Left lung (tissue), 10 donors: ENCODE results near the gene EPHB4. TPM values are rescaled to one million over a fixed set of nuclear protein-coding genes. Genes with fewer than 3 reads are reported as not detected.

Source experiments
- ATAC-seq: fragments of 200-7000 bp; cut with Tn5 transposase; one replicate; pipeline ENCODE4 v1.9.1; 2020; ENCODE audit warnings: moderate library complexity
- DNase-seq, 4 donors: peaks; one replicate each; pipeline ENCODE4 v3.0.0-alpha.2; 2013 to 2020
- H3K27ac ChIP-seq, 2 donors: fragments of 200-600 bp; sonication (generic) in 1 of 2; one replicate each; pipeline versions ENCODE4 v1.5.0 to v1.8.0; 2020 to 2021
- H3K27me3 ChIP-seq, 2 donors: fragments of 200-600 bp; sonication (generic) in 1 of 2; one replicate each; pipeline versions ENCODE4 v1.5.0 to v1.8.0; 2020 to 2021
- H3K36me3 ChIP-seq, 2 donors: fragments of 200-600 bp; sonication (generic) in 1 of 2; one replicate each; pipeline versions ENCODE4 v1.5.0 to v1.8.0; 2020 to 2021
- H3K4me1 ChIP-seq, 2 donors: fragments of 200-600 bp; one replicate each; pipeline ENCODE4 v1.8.0; 2021
- H3K4me3 ChIP-seq, 2 donors: fragments of 200-600 bp; sonication (generic) in 1 of 2; one replicate each; pipeline versions ENCODE4 v1.5.0 to v1.8.0; 2020 to 2021; ENCODE audit warnings: mild to moderate bottlenecking in 1 of 2
- H3K9me3 ChIP-seq, 2 donors: fragments of 200-600 bp; sonication (generic) in 1 of 2; one replicate each; pipeline versions ENCODE4 v1.5.0 to v1.8.0; 2020 to 2021
- intact Hi-C, 2 donors: fragments of 100-400 bp; cut with DNase I; formaldehyde crosslinking; loops; one replicate each; pipeline versions ENCODE4 v1.11.2 to v1.14.2; 2022
- polyA plus RNA-seq, 6 donors: library from polyadenylated mRNA; unstranded; fragments of 120-200 nt; gene quantifications; one replicate each; pipeline ENCODE4 v1.2.1, GENCODE V29; 2013; ENCODE audit not compliant: insufficient read length in 6 of 6
- total RNA-seq, 2 donors: library from RNA; stranded (reverse); fragmentation: NEBNext Ultra II Directional; extraction: Animal tissue kit (Norgen Biotek cat#: 25700); gene quantifications; one replicate each; pipeline ENCODE4 v1.2.1, GENCODE V29; 2021
- TF ChIP-seq, protein P1 (sequence below), 2 donors: fragments of 200-600 bp; sonication (generic) in 1 of 2; IDR thresholded peaks; one replicate each; pipeline versions ENCODE4 v1.5.0 to v1.8.0; 2021; ENCODE audit warnings: antibody characterized with exemption in 2 of 2
- donor health status: DM: no; HTN: yes; CAD: no.
- donor health status: DM: no; HTN: no; CAD: no.

Gene EPHB4
- total and polyA plus RNA-seq, 8 donors = 72.9 to 123 (median 98.8) TPM

DNA sequence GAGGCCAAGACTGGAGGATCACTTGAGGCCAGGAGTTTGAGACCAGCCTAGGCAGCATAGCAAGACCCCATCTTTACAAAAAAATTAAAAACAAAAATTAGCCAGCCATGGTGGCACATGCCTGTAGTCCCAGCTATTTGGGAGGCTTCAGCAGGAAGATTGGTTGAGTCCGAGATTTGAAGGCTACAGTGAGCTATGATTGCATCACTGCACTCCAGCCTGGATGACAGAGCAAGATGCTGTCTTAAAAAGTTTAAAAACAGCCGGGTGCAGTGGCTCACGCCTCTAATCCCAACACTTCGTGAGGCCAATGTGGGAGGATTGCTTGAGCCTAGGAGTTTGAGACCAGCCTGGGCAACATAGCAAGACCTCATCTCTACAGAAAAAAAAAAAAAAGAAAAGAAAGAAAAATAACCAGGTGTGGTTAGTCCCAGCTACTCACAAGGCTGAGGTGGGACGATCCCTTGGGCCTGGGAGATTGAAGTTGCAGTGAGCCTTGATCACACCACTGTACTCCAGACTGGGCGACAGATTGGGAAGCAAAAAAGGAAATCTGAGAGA, 49.2 kb downstream of the EPHB4 start:
- H3K4me1 ChIP-seq = no peaks in the 10 kb centered on the region
- intact Hi-C loops = no loop called here
- no peak for ATAC-seq
- no peak overlapping the region for H3K27ac ChIP-seq
- H3K9me3 ChIP-seq = no peaks in the 10 kb centered on the region
- H3K36me3 ChIP-seq = no peaks in the 10 kb centered on the region
- H3K27me3 ChIP-seq = peaks cover 0 to 54% of the 10 kb centered on the region in 2 donors
- TF ChIP-seq, protein P1, sequence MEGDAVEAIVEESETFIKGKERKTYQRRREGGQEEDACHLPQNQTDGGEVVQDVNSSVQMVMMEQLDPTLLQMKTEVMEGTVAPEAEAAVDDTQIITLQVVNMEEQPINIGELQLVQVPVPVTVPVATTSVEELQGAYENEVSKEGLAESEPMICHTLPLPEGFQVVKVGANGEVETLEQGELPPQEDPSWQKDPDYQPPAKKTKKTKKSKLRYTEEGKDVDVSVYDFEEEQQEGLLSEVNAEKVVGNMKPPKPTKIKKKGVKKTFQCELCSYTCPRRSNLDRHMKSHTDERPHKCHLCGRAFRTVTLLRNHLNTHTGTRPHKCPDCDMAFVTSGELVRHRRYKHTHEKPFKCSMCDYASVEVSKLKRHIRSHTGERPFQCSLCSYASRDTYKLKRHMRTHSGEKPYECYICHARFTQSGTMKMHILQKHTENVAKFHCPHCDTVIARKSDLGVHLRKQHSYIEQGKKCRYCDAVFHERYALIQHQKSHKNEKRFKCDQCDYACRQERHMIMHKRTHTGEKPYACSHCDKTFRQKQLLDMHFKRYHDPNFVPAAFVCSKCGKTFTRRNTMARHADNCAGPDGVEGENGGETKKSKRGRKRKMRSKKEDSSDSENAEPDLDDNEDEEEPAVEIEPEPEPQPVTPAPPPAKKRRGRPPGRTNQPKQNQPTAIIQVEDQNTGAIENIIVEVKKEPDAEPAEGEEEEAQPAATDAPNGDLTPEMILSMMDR (IDR thresholded peaks at IDR 0.05) = no peak
- no peak overlapping the region for H3K4me3 ChIP-seq
- no peak for DNase-seq

DNA sequence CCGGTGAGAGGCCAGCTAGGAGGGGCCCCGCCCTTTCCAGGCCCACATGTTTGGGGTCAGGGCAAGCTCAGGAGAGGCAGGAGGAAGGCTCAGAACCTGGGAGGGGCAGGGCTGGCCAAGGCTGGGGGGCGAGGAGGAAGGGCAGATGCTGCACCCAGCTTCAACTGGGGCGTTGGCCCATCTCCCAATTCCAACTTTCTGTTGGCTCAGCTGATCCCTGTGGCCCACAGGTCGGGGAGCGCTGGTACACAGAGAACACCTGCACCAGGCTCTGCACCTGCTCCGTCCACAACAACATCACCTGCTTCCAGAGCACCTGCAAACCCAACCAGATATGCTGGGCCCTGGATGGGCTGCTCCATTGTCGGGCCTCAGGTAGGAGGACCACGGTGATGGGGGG, 53.8 kb downstream of the EPHB4 start:
- no peak for ATAC-seq
- Histone ChIP-seq H3K27me3 (peaks cover 0 to 31% of the 10 kb centered on the region in 2 donors), H3K4me3 (no peak overlapping the region), H3K4me1 (no peaks in the 10 kb centered on the region), H3K9me3 (no peaks in the 10 kb centered on the region), H3K36me3 (no peaks in the 10 kb centered on the region), H3K27ac (no peak overlapping the region)
- DNase-seq = no peak
- intact Hi-C loops = no loop called here
- TF ChIP-seq, protein P1 (IDR thresholded peaks at IDR 0.05) = no peak

DNA sequence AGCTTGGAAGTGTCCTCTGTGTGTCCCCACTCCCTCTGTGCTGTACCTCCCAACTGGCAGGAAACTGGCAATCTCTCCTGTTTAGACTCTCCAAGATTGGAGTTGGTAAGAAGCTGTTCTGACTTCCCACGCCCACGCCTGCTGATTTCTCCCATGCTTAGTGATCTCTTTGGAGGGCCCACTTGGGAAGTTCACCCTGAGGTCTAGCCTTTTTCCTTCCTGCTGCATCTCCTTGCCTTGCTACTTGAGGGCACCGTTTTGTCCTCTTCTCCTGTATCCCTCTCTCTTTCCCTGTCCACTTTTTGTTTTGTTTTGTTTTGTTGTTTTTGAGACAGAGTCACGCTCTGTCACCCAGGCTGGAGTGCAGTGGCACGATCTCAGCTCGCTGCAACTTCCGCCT, 58.5 kb downstream of the EPHB4 start:
- DNase-seq (no peak), ATAC-seq (no peak)
- H3K4me3 ChIP-seq = no peak overlapping the region
- no peaks in the 10 kb centered on the region for H3K4me1 ChIP-seq
- H3K27ac ChIP-seq = no peak overlapping the region
- H3K27me3 ChIP-seq = peaks cover 0 to 13% of the 10 kb centered on the region in 2 donors
- TF ChIP-seq, protein P1 (IDR thresholded peaks at IDR 0.05) = no peak
- no peaks in the 10 kb centered on the region for H3K9me3 ChIP-seq
- intact Hi-C loops = no loop called here
- no peaks in the 10 kb centered on the region for H3K36me3 ChIP-seq

DNA sequence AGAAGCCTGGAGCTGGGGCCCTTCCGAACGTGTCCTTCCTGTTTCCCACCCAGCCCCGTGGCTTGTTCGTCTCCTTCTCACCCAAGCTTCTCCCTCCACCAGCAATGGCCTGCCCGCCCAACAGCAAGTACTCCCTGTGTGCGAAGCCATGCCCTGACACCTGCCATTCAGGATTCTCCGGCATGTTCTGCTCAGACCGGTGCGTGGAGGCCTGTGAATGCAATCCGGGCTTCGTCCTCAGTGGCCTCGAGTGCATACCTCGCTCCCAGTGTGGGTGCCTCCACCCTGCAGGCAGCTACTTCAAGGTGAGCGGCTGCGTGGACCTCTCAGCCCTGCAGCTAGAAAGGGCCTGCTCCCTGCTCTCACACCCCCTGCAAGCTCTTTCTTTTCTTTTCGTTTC, 62.1 kb downstream of the EPHB4 start:
- TF ChIP-seq, protein P1 (IDR thresholded peaks at IDR 0.05) = no peak
- no peak for DNase-seq

DNA sequence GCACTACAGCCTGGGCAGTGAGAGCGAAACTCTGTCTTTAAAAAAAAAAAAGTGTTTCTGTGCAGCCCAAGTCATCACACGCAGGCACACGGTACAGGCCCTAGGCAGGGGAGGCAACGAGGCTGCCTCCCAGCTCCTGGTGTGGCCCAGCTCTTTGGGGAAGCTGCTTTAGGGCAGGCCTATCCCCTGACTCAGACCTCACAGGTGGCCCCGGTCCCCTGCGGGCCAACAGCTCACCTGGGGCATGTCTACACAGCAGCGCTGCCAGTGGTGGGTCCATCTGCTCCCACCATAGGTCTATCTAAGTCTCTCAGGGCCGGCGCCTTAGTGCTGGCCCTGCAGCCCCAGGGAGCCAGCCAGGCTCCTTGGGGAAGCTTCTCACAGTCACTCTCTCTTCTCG, 62.5 kb downstream of the EPHB4 start:
- TF ChIP-seq, protein P1 (IDR thresholded peaks at IDR 0.05) = no peak
- DNase-seq = no peak
- no peak for ATAC-seq
- Histone ChIP-seq H3K4me1 (no peaks in the 10 kb centered on the region), H3K9me3 (no peaks in the 10 kb centered on the region), H3K4me3 (no peak overlapping the region), H3K27me3 (peaks cover 0 to 13% of the 10 kb centered on the region in 2 donors), H3K27ac (no peak overlapping the region), H3K36me3 (no peaks in the 10 kb centered on the region)
- intact Hi-C loops = no loop called here

More for the DNA sequence above, 62.1 kb downstream of the EPHB4 start:
- Histone ChIP-seq H3K4me3 (no peak overlapping the region), H3K4me1 (no peaks in the 10 kb centered on the region), H3K27me3 (peaks cover 0 to 13% of the 10 kb centered on the region in 2 donors), H3K9me3 (no peaks in the 10 kb centered on the region), H3K27ac (no peak overlapping the region), H3K36me3 (no peaks in the 10 kb centered on the region)
- intact Hi-C loops = no loop called here
- no peak for ATAC-seq
